ENCODE results near the gene METTL4. TPM values are rescaled to one million over a fixed set of nuclear protein-coding genes. Genes with fewer than 3 reads are reported as not detected.

METTL4 gene
- total and polyA plus RNA-seq, 7 experiments from 2014 or later, result 12.0 to 32.5 (median 18.7) TPM

DNA sequence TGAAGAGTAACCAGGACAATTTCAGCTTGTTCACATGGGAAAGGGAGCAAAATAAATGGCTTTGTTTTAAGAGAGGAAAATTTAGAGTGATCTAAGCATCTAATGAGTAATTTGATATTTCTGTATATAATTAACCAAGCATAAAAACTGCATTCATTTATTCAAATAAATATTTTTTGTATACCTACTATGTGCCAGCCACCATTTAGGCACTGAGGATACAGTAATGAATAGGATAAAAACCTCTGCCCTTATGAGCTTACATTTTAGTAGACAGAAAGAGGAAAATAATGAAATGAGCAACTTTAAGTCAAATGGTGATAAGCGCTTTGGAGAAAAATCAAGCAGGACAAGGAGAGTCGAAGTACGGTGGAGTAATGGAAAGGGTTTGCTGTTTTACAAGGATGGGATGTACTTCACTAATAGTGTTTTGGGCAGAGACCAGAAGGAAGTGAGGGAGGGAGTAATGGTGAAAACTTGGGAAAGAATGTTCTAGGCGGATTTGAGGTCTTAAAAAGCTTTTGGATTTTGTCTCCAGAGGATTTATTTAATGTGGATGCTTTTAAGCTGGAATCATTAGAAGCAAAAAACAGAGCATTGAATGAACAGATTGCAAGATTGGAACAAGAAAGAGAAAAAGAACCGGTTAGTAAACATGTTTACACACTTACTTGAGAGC is 17.5 kb upstream of the METTL4 start:
- Mint-ChIP-seq H3K9me3 (no peaks in the 10 kb centered on the region), H3K27me3 (no peaks in the 10 kb centered on the region), H3K4me1 (peaks cover 12 to 59% (median 53%) of the 10 kb centered on the region in 7 donors), H3K4me3 (peak overlapping the region; percentile 16 to 93 (median 72)), H3K36me3 (peaks cover 0 to 39% (median 0%) of the 10 kb centered on the region in 5 donors), H3K27ac (peak overlapping the region; percentile 81 to 96 (median 91))
- no peak overlapping the region for H3K4me3 ChIP-seq (ENCODE audit: low read length)
- intact Hi-C loops (cut with micrococcal nuclease), result loop anchor here (1.0 to 5.0 kb wide), 6 partner anchors 11 to 203 kb away; partner anchors contain the start of genes METTL4 (in 1 of the 2), NDC80 (in 1 of the 2) and SMCHD1 (in 1 of the 2)
- H3K27me3 ChIP-seq (ENCODE audit: control insufficient read depth in 2 of 2, insufficient read depth in 2 of 2, low read length in 2 of 2), result no peaks in the 10 kb centered on the region
- H3K4me1 ChIP-seq (ENCODE audit: control insufficient read depth in 2 of 2, insufficient read depth in 2 of 2, low read length in 2 of 2), result peaks cover 31 to 41% of the 10 kb centered on the region in 2 donors
- DNase-seq, result no peak
- ATAC-seq, result no peak
- no peaks in the 10 kb centered on the region for H3K9me3 ChIP-seq (ENCODE audit: control insufficient read depth in 2 of 3, low read length in 3 of 3)
- ChIA-PET CTCF (interaction anchor here (0.6 to 3.0 kb wide), 9 partner anchors 14 to 540 kb away, joined by 3 to 11 read pairs (median 4); partner anchors contain the start of genes METTL4 and NDC80), POLR2A (interaction anchor here (0.7 to 10.9 kb wide), 13 partner anchors 11 to 69 kb away, joined by 3 to 142 read pairs (median 7); partner anchors contain the start of genes METTL4, NDC80 and SMCHD1)
- H3K36me3 ChIP-seq (ENCODE audit: control insufficient read depth in 2 of 3, insufficient read depth in 3 of 3, low read length in 3 of 3), result no peaks in the 10 kb centered on the region
- H3K27ac ChIP-seq (ENCODE audit: low read depth, low read length), result peak overlapping the region; percentile 78

DNA sequence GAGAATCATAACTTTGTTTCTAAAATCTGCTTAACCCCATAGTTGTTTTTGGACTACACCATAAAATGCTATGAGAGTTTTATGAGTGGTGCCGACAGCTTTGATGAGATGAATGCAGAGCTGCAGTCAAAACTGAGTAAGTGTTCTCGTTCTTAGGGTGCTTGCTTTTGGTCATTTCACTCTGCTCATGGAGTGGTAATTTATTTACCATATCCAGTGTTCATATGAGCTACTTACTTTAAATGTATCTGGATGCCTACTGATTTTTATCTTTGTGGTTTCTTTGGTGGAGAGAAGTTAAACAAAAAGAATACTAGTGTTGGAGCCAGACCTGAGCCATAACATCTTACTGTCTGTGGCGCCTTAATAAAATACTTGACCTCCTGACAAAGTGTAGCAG is 16.5 kb upstream of the METTL4 start:
- H3K36me3 Mint-ChIP-seq, result peaks cover 0 to 40% (median 0%) of the 10 kb centered on the region in 5 donors
- no peak overlapping the region for H3K4me3 ChIP-seq (ENCODE audit: low read length)
- H3K4me1 Mint-ChIP-seq, result peaks cover 12 to 55% (median 46%) of the 10 kb centered on the region in 7 donors
- H3K36me3 ChIP-seq (ENCODE audit: control insufficient read depth in 2 of 3, insufficient read depth in 3 of 3, low read length in 3 of 3), result no peaks in the 10 kb centered on the region
- intact Hi-C loops (cut with micrococcal nuclease), result loop anchor here in 1 of 2 donors (1.0 to 5.0 kb wide), 3 partner anchors 9 to 205 kb away; partner anchors contain the start of gene SMCHD1
- no peaks in the 10 kb centered on the region for H3K27me3 Mint-ChIP-seq
- no peaks in the 10 kb centered on the region for H3K27me3 ChIP-seq (ENCODE audit: control insufficient read depth in 2 of 2, insufficient read depth in 2 of 2, low read length in 2 of 2)
- H3K27ac Mint-ChIP-seq, result peak overlapping the region; percentile 17 to 96 (median 81)
- no peak for DNase-seq
- peak overlapping the region in 9 of 10 donors; percentile 41 to 93 (median 52) for H3K4me3 Mint-ChIP-seq
- H3K9me3 ChIP-seq (ENCODE audit: control insufficient read depth in 2 of 3, low read length in 3 of 3), result no peaks in the 10 kb centered on the region
- H3K4me1 ChIP-seq (ENCODE audit: control insufficient read depth in 2 of 2, insufficient read depth in 2 of 2, low read length in 2 of 2), result peaks cover 31 to 41% of the 10 kb centered on the region in 2 donors
- CTCF ChIA-PET, result interaction anchor here (0.8 to 3.0 kb wide), 4 partner anchors 11 to 541 kb away, joined by 3 to 11 read pairs (median 3); no protein-coding TSS in a partner anchor
- no peak for ATAC-seq
- H3K27ac ChIP-seq (ENCODE audit: low read depth, low read length), result no peak overlapping the region
- H3K9me3 Mint-ChIP-seq, result no peaks in the 10 kb centered on the region
- POLR2A ChIA-PET, result interaction anchor here (1.2 to 10.9 kb wide), 8 partner anchors 13 to 70 kb away, joined by 3 to 142 read pairs (median 18); partner anchors contain the start of genes METTL4, NDC80 and SMCHD1

DNA sequence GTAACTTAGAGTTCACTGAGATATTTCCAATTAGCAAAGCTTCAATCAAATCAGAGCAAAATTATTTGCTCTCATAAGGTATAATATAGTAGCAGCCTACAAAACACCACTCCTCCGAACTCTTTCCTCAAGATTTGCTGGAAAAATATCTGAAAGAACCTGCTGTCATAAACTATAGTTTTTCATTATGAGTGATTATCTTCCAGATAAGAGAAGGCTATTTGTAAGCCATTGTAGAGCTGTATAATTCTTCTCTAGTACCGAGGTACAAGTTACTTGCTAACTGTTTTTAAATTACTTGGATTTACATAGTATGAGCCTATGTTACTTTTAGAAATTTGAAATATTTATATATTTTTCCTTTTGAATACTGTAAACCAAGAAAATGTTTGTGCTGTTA is 2.1 kb upstream of the METTL4 start:
- H3K9me3 ChIP-seq (ENCODE audit: control insufficient read depth in 2 of 3, low read length in 3 of 3), result no peaks in the 10 kb centered on the region
- peak overlapping the region in 8 of 10 donors; percentile 14 to 96 (median 32) for H3K4me3 Mint-ChIP-seq
- intact Hi-C loops (cut with micrococcal nuclease), result loop anchor here (5.0 to 10.0 kb wide), 6 partner anchors 381 to 1859 kb away; partner anchors contain the start of genes ENOSF1 (in 1 of the 2), MYL12A (in 1 of the 2), MYL12B (in 1 of the 2) and TGIF1 (in 1 of the 2)
- H3K4me1 ChIP-seq (ENCODE audit: control insufficient read depth in 2 of 2, insufficient read depth in 2 of 2, low read length in 2 of 2), result peaks cover 10 to 23% of the 10 kb centered on the region in 2 donors
- H3K27me3 Mint-ChIP-seq, result no peaks in the 10 kb centered on the region
- H3K4me1 Mint-ChIP-seq, result peaks cover 36 to 58% (median 56%) of the 10 kb centered on the region in 7 donors
- H3K9me3 Mint-ChIP-seq, result no peaks in the 10 kb centered on the region
- H3K36me3 Mint-ChIP-seq, result peaks cover 0 to 21% (median 0%) of the 10 kb centered on the region in 5 donors
- ATAC-seq (no peak), DNase-seq (no peak)
- no peak overlapping the region for H3K27ac ChIP-seq (ENCODE audit: low read depth, low read length)
- H3K4me3 ChIP-seq (ENCODE audit: low read length), result no peak overlapping the region
- peaks cover 0 to 8% (median 0%) of the 10 kb centered on the region in 3 experiments for H3K36me3 ChIP-seq (ENCODE audit: control insufficient read depth in 2 of 3, insufficient read depth in 3 of 3, low read length in 3 of 3)
- ChIA-PET POLR2A (interaction anchor here (0.6 to 10.9 kb wide), 5 partner anchors 10 to 876 kb away, joined by 4 to 142 read pairs (median 58); partner anchors contain the start of gene SMCHD1), CTCF (interaction anchor here (0.5 to 1.1 kb wide), 3 partner anchors 16 to 127 kb away, joined by 3 to 10 read pairs (median 4); no protein-coding TSS in a partner anchor)
- peak overlapping the region in 5 of 9 donors; percentile 5 to 98 (median 38) for H3K27ac Mint-ChIP-seq
- H3K27me3 ChIP-seq (ENCODE audit: control insufficient read depth in 2 of 2, insufficient read depth in 2 of 2, low read length in 2 of 2), result no peaks in the 10 kb centered on the region

DNA sequence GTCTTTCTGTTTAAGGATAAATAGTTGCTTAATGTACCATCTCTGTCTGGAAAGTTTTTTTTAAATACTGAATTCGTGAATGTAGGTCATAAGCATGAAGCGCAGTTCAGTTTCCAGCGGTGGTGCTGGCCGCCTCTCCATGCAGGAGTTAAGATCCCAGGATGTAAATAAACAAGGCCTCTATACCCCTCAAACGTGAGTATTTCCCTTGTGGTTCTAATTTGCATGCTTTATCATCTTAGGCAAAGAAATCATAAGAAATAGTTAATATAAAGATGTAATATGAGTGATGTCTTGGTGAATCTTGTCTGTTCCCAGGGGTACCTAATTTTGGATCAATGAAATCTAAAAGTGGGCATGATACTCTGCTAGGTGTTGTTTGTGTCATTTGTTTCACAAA is 1.6 kb upstream of the METTL4 start:
- Histone ChIP-seq H3K27ac (ENCODE audit: low read depth, low read length) (no peak overlapping the region), H3K4me1 (ENCODE audit: control insufficient read depth in 2 of 2, insufficient read depth in 2 of 2, low read length in 2 of 2) (peaks cover 10 to 18% of the 10 kb centered on the region in 2 donors), H3K9me3 (ENCODE audit: control insufficient read depth in 2 of 3, low read length in 3 of 3) (no peaks in the 10 kb centered on the region), H3K36me3 (ENCODE audit: control insufficient read depth in 2 of 3, insufficient read depth in 3 of 3, low read length in 3 of 3) (peaks cover 0 to 8% (median 0%) of the 10 kb centered on the region in 3 experiments), H3K27me3 (ENCODE audit: control insufficient read depth in 2 of 2, insufficient read depth in 2 of 2, low read length in 2 of 2) (no peaks in the 10 kb centered on the region), H3K4me3 (ENCODE audit: low read length) (no peak overlapping the region)
- ATAC-seq, result no peak
- H3K36me3 Mint-ChIP-seq, result peaks cover 0 to 18% (median 5%) of the 10 kb centered on the region in 5 donors
- CTCF ChIA-PET, result no interaction called here
- H3K27ac Mint-ChIP-seq, result peak overlapping the region in 8 of 9 donors; percentile 5 to 99 (median 44)
- H3K27me3 Mint-ChIP-seq, result no peaks in the 10 kb centered on the region
- POLR2A ChIA-PET, result interaction anchor here (4.5 to 10.9 kb wide), 3 partner anchors 18 to 84 kb away, joined by 58 to 142 read pairs (median 119); partner anchors contain the start of gene SMCHD1
- peaks cover 35 to 58% (median 56%) of the 10 kb centered on the region in 7 donors for H3K4me1 Mint-ChIP-seq
- peak overlapping the region in 9 of 10 donors; percentile 25 to 100 (median 82) for H3K4me3 Mint-ChIP-seq
- no peaks in the 10 kb centered on the region for H3K9me3 Mint-ChIP-seq
- no peak for DNase-seq
- intact Hi-C loops (cut with micrococcal nuclease), result loop anchor here (1.0 to 10.0 kb wide), 7 partner anchors 16 to 1858 kb away; partner anchors contain the start of genes ENOSF1 (in 1 of the 2), MYL12A (in 1 of the 2), MYL12B (in 1 of the 2) and TGIF1 (in 1 of the 2)

- intact Hi-C loops (cut with micrococcal nuclease), result loop anchor here (1.0 to 10.0 kb wide), 7 partner anchors 17 to 1857 kb away; partner anchors contain the start of genes ENOSF1 (in 1 of the 2), MYL12A (in 1 of the 2), MYL12B (in 1 of the 2) and TGIF1 (in 1 of the 2)
- CTCF ChIA-PET, result interaction anchor here (0.7 to 1.5 kb wide), 8 partner anchors 13 to 109 kb away, joined by 3 to 6 read pairs (median 3); no protein-coding TSS in a partner anchor
Observed at GRCh38 chr18:2572171-2572569, 865 bp upstream of the METTL4 start.

More at GRCh38 chr18:2572171-2572569, 865 bp upstream of the METTL4 start:
- Histone ChIP-seq H3K4me3 (ENCODE audit: low read length) (peak overlapping the region; percentile 88), H3K27me3 (ENCODE audit: control insufficient read depth in 2 of 2, insufficient read depth in 2 of 2, low read length in 2 of 2) (no peaks in the 10 kb centered on the region), H3K4me1 (ENCODE audit: control insufficient read depth in 2 of 2, insufficient read depth in 2 of 2, low read length in 2 of 2) (peaks cover 10 to 13% of the 10 kb centered on the region in 2 donors), H3K36me3 (ENCODE audit: control insufficient read depth in 2 of 3, insufficient read depth in 3 of 3, low read length in 3 of 3) (peaks cover 0 to 8% (median 0%) of the 10 kb centered on the region in 3 experiments), H3K9me3 (ENCODE audit: control insufficient read depth in 2 of 3, low read length in 3 of 3) (no peaks in the 10 kb centered on the region), H3K27ac (ENCODE audit: low read depth, low read length) (peak overlapping the region; percentile 97)
- POLR2A ChIA-PET, result interaction anchor here (1.0 to 10.9 kb wide), 9 partner anchors 18 to 129 kb away, joined by 3 to 142 read pairs (median 4); partner anchors contain the start of gene SMCHD1
- Mint-ChIP-seq H3K36me3 (peaks cover 0 to 20% (median 9%) of the 10 kb centered on the region in 5 donors), H3K27ac (peak overlapping the region; percentile 98 to 100 (median 100)), H3K4me3 (peak overlapping the region; percentile 96 to 100 (median 99)), H3K27me3 (no peaks in the 10 kb centered on the region), H3K9me3 (no peaks in the 10 kb centered on the region), H3K4me1 (peaks cover 38 to 59% (median 56%) of the 10 kb centered on the region in 7 donors)
- no peak for DNase-seq
- ATAC-seq, result no peak
